Measurements from ENCODE around the gene RMRP. TPM values are rescaled to one million over a fixed set of nuclear protein-coding genes. Genes with fewer than 3 reads are reported as not detected.
A peak's percentile ranks its signal among the peaks of the same experiment; 100 is the strongest.
"Not testable (repeated sequence)": the region's sequence is repeated elsewhere in the genome, so short reads cannot be mapped to it uniquely, and the experiment has no call there.

RMRP gene
- total and polyA plus RNA-seq, 12 donors = 14.9 to 14,997 (median 5,571) TPM

DNA sequence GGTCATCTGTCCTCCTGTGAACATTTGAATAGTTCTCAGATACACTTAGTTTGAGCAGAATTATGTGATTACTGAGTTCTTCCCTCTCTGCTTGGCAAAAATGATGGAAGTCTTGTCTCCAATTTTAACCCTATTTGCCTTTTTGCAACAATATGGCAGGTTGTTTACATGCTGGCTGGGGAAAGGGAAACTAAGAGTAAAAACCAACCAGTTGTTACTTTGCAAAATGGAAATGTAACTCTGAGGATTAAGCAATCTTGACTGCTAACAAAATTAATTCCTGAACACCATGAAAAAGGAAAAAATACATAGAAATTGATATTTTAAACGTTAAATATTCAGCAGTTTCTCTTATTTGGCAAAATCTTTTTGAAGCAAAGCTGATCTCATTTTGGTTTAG lies 18.2 kb downstream of the RMRP start:
- TF ChIP-seq, protein P1, sequence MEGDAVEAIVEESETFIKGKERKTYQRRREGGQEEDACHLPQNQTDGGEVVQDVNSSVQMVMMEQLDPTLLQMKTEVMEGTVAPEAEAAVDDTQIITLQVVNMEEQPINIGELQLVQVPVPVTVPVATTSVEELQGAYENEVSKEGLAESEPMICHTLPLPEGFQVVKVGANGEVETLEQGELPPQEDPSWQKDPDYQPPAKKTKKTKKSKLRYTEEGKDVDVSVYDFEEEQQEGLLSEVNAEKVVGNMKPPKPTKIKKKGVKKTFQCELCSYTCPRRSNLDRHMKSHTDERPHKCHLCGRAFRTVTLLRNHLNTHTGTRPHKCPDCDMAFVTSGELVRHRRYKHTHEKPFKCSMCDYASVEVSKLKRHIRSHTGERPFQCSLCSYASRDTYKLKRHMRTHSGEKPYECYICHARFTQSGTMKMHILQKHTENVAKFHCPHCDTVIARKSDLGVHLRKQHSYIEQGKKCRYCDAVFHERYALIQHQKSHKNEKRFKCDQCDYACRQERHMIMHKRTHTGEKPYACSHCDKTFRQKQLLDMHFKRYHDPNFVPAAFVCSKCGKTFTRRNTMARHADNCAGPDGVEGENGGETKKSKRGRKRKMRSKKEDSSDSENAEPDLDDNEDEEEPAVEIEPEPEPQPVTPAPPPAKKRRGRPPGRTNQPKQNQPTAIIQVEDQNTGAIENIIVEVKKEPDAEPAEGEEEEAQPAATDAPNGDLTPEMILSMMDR (IDR thresholded peaks at IDR 0.05) = no peak
- Histone ChIP-seq H3K9me3 (no peaks in the 10 kb centered on the region), H3K27me3 (no peaks in the 10 kb centered on the region), H3K27ac (peak overlapping the region in 1 of 10 donors; percentile 72), H3K4me3 (no peak overlapping the region), H3K36me3 (no peaks in the 10 kb centered on the region), H3K4me1 (peaks cover 0 to 74% (median 0%) of the 10 kb centered on the region in 9 donors)
- DNase-seq (no peak), ATAC-seq (no peak)
- intact Hi-C loops (cut with DNase I) = loop anchor here in 2 of 10 donors (10.0 kb wide), 2 partner anchors 115 to 245 kb away; partner anchors contain the start of gene MSMP (in 1 of the 2)
- 80 to 93% methylated on average over 1 of the region's 1 CpG for WGBS, 2 donors

DNA sequence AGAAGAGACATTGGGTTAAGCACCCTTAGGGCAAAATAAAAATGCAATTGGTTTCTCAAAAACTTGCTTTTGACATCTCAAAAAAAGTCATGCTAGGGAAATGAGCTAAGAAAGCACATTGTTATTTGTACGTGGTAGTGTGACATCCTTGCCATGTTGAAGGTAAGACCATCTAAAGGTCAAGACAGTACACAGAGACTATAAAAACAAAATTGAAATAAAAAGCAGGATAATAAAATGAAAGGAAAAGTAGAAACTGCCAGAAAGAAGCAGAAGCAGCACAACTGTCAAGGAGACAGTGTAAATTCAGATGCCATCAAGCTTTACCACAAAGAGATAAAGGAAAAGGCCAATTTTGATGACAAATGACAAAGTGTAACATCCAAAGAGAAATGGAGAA lies 18.6 kb downstream of the RMRP start:
- Histone ChIP-seq H3K4me1 (peaks cover 0 to 75% (median 0%) of the 10 kb centered on the region in 9 donors), H3K27ac (peak overlapping the region in 2 of 10 donors; percentile 6 to 72)
- H3K36me3 ChIP-seq; H3K27me3 ChIP-seq; H3K9me3 ChIP-seq; DNase-seq; H3K4me3 ChIP-seq; intact Hi-C loops (cut with DNase I); ATAC-seq: not testable (repeated sequence)
- WGBS, 2 donors = 51 to 67% methylated on average over 1 of the region's 1 CpG

DNA sequence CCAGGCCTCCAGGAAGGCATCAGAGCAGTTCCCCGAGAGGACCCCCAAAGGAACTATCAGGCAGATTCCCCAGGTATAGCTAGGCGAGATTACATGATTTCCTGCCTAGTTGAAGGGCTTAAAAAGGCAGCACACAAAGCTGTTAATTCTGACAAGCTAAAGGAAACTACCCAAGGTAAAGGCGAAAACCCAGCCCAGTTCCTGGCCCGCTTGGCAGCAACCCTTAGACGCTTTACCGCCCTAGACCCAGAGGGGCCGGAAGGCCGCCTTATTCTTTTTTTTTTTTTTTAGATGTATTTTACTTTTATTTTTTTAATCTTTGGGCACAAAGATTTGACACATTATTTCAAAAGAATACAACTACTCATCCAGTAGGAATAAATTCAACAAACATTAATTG lies 19.1 kb downstream of the RMRP start:
- intact Hi-C loops (cut with DNase I); H3K9me3 ChIP-seq; H3K36me3 ChIP-seq; H3K4me3 ChIP-seq; DNase-seq; ATAC-seq; H3K27me3 ChIP-seq: not testable (repeated sequence)
- Histone ChIP-seq H3K27ac (peak overlapping the region in 2 of 10 donors; percentile 9 to 72), H3K4me1 (peaks cover 0 to 71% (median 0%) of the 10 kb centered on the region in 9 donors)
- 52 to 69% methylated on average over 7 of the region's 8 CpGs for WGBS, 2 donors

DNA sequence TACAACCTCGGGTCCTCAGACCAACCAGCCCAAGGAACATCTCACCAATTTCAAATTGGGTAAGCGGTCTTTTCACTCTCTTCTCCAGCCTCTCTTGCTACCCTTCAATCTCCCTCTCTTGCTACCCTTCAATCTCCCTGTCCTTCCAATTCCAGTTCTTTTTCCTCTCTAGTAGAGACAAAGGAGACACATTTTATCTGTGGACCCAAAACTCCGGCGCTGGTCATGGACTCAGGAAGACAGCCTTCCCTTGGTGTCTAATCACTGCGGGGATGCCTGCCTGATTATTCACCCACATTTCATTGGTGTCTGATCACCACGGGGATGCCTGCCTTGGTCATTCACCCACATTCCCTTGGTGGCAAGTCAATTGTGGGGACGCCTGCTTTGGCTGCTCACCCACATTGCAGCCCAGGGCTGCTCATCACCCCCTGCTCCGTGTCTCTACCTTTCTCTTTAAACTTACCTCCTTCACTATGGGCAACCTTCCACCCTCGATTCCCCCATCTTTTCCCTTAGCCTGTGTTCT lies 20.3 kb downstream of the RMRP start:
- H3K9me3 ChIP-seq; DNase-seq; H3K36me3 ChIP-seq; intact Hi-C loops (cut with DNase I); H3K27me3 ChIP-seq; H3K4me3 ChIP-seq; ATAC-seq: not testable (repeated sequence)
- peak overlapping the region in 1 of 10 donors; percentile 65 for H3K27ac ChIP-seq
- peaks cover 0 to 69% (median 0%) of the 10 kb centered on the region in 9 donors for H3K4me1 ChIP-seq
- WGBS, 2 donors = 95 to 97% methylated on average over 9 of the region's 9 CpGs

DNA sequence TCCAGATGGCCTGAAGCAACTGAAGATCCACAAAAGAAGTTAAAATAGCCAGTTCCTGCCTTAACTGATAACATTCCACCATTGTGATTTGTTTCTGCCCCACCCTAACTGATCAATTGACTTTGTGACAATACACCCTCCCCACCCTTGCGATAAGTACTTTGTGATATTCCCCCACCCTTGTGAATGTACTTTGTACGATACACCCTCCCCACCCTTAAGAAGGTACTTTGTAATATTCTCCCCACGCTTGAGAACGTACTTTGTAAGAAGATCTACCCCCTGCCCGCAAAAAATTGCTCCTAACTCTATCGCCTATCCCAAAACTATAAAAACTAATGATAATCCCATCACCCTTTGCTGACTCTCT lies 21.0 kb downstream of the RMRP start:
- H3K27me3 ChIP-seq; H3K9me3 ChIP-seq; H3K4me3 ChIP-seq; H3K36me3 ChIP-seq; ATAC-seq; DNase-seq; intact Hi-C loops (cut with DNase I): not testable (repeated sequence)
- Histone ChIP-seq H3K27ac (peak overlapping the region in 3 of 10 donors; percentile 9 to 65 (median 19)), H3K4me1 (peaks cover 0 to 64% (median 0%) of the 10 kb centered on the region in 9 donors)
- 96 to 97% methylated on average over 6 of the region's 6 CpGs for WGBS, 2 donors

DNA sequence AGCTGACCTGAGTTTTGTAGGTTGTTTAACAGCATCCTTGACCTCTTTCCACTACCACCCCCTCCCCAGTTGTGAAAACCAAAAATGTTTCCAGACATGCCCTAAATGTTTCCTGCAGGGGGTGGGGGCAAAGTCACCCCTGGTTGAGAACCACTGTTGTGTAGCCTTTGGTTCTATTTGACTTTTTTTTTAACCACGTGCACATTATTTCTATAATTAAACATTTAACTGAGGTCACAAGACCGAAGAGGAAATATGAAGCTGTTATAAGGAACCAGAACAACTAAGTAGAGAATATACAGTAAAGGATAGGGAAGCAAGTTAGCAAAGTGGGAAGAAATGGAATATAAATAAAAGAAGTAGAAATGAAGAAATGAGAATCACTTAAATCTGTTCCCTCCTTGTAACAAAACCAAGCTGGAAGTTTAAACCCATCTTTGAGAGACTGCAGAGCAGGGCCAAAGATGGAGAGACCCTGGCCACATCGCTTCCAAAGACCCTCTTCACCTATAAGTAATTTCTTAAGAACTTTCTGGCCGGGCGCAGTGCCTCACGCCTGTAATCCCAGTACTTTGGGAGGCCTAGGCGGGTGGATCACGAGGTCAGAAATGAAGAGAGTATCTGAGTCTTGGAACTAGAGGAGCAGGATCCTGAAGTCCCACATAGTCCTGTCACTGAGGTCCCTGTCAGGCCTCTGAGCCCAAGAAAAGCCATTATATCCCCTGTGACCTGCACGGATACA lies 21.5 kb downstream of the RMRP start:
- WGBS, 2 donors = 76 to 83% methylated on average over 9 of the region's 9 CpGs
- H3K27ac ChIP-seq = peak overlapping the region in 3 of 10 donors; percentile 9 to 65 (median 19)
- no peaks in the 10 kb centered on the region for H3K36me3 ChIP-seq
- intact Hi-C loops (cut with DNase I) = no loop called here
- no peak for DNase-seq
- no peaks in the 10 kb centered on the region for H3K27me3 ChIP-seq
- no peak overlapping the region for H3K4me3 ChIP-seq
- TF ChIP-seq, protein P1 (IDR thresholded peaks at IDR 0.05) = no peak
- peaks cover 0 to 59% (median 0%) of the 10 kb centered on the region in 9 donors for H3K4me1 ChIP-seq
- H3K9me3 ChIP-seq = no peaks in the 10 kb centered on the region
- peak in 6 of 8 donors; percentile 27 to 71 (median 48) for ATAC-seq
